Measurements from ENCODE around the gene NKX1-2. TPM values are rescaled to one million over a fixed set of nuclear protein-coding genes. Genes with fewer than 3 reads are reported as not detected.

The NKX1-2 gene
- total and polyA plus RNA-seq, 2 experiments from 2014 or later: 9.8 to 39.4 TPM

- TF ChIP-seq, protein P1, sequence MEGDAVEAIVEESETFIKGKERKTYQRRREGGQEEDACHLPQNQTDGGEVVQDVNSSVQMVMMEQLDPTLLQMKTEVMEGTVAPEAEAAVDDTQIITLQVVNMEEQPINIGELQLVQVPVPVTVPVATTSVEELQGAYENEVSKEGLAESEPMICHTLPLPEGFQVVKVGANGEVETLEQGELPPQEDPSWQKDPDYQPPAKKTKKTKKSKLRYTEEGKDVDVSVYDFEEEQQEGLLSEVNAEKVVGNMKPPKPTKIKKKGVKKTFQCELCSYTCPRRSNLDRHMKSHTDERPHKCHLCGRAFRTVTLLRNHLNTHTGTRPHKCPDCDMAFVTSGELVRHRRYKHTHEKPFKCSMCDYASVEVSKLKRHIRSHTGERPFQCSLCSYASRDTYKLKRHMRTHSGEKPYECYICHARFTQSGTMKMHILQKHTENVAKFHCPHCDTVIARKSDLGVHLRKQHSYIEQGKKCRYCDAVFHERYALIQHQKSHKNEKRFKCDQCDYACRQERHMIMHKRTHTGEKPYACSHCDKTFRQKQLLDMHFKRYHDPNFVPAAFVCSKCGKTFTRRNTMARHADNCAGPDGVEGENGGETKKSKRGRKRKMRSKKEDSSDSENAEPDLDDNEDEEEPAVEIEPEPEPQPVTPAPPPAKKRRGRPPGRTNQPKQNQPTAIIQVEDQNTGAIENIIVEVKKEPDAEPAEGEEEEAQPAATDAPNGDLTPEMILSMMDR (conservative IDR thresholded peaks at IDR 0.05; ENCODE audit: low read depth in 2 of 2): no peak
- TF ChIP-seq CREB1 (CRISPR knock-in tag; IDR thresholded peaks at IDR 0.05; ENCODE audit: low read depth) (no peak), EZH2 (IDR thresholded peaks at IDR 0.05; ENCODE audit: low read depth, unreplicated experiment) (no peak)
- TF ChIP-seq, protein P2, sequence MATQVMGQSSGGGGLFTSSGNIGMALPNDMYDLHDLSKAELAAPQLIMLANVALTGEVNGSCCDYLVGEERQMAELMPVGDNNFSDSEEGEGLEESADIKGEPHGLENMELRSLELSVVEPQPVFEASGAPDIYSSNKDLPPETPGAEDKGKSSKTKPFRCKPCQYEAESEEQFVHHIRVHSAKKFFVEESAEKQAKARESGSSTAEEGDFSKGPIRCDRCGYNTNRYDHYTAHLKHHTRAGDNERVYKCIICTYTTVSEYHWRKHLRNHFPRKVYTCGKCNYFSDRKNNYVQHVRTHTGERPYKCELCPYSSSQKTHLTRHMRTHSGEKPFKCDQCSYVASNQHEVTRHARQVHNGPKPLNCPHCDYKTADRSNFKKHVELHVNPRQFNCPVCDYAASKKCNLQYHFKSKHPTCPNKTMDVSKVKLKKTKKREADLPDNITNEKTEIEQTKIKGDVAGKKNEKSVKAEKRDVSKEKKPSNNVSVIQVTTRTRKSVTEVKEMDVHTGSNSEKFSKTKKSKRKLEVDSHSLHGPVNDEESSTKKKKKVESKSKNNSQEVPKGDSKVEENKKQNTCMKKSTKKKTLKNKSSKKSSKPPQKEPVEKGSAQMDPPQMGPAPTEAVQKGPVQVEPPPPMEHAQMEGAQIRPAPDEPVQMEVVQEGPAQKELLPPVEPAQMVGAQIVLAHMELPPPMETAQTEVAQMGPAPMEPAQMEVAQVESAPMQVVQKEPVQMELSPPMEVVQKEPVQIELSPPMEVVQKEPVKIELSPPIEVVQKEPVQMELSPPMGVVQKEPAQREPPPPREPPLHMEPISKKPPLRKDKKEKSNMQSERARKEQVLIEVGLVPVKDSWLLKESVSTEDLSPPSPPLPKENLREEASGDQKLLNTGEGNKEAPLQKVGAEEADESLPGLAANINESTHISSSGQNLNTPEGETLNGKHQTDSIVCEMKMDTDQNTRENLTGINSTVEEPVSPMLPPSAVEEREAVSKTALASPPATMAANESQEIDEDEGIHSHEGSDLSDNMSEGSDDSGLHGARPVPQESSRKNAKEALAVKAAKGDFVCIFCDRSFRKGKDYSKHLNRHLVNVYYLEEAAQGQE (IDR thresholded peaks at IDR 0.05; ENCODE audit: unreplicated experiment): no peak
Measured at GRCh38 chr10:124460144-124460543, 10.3 kb upstream of the NKX1-2 start (continued).

GRCh38 chr10:124459395-124459794 lies 9.6 kb upstream of the NKX1-2 start:
- H3K27me3 Mint-ChIP-seq (ENCODE audit: insufficient read depth, low read depth, poor library complexity): peaks cover 12% of the 10 kb centered on the region
- peaks cover 4% of the 10 kb centered on the region; the same call in 1 of the 2 replicates for H3K36me3 ChIP-seq (ENCODE audit: insufficient read depth)
- no peak overlapping the region for H3K4me3 Mint-ChIP-seq
- H3K4me2 ChIP-seq: peak overlapping the region; percentile 4
- H3K27ac ChIP-seq (ENCODE audit: low read depth): no peak overlapping the region
- H3K79me2 ChIP-seq (replicated peaks; ENCODE audit: insufficient read depth): peaks cover 8% of the 10 kb centered on the region
- H3K27ac Mint-ChIP-seq: no peak overlapping the region
- H2AFZ ChIP-seq: no peak overlapping the region
- TF ChIP-seq JUNB (IDR thresholded peaks at IDR 0.05; ENCODE audit: unreplicated experiment) (no peak), CREB1 (CRISPR knock-in tag; IDR thresholded peaks at IDR 0.05; ENCODE audit: low read depth) (no peak), NANOG (IDR thresholded peaks at IDR 0.05; ENCODE audit: borderline replicate concordance) (no peak), EZH2phosphoT487 (IDR thresholded peaks at IDR 0.05; ENCODE audit: unreplicated experiment) (no peak), EZH2 (IDR thresholded peaks at IDR 0.05; ENCODE audit: low read depth, unreplicated experiment) (no peak), STAT1 (IDR thresholded peaks at IDR 0.05; ENCODE audit: unreplicated experiment) (no peak), ZNF331 (CRISPR knock-in tag; IDR thresholded peaks at IDR 0.05; ENCODE audit: low read depth) (no peak), POLR2AphosphoS5 (IDR thresholded peaks at IDR 0.05; ENCODE audit: low read depth) (no peak)
- no peaks in the 10 kb centered on the region for H3K27me3 ChIP-seq (ENCODE audit: insufficient read depth)
- H3K4me1 Mint-ChIP-seq: peaks cover 55% of the 10 kb centered on the region
- DNase-seq (ENCODE audit: low spot score) (no peak), ATAC-seq (no peak)
- H3K4me3 ChIP-seq: no peak overlapping the region
- H3K36me3 Mint-ChIP-seq (ENCODE audit: low read depth): peaks cover 12% of the 10 kb centered on the region
- H3K9me2 ChIP-seq (ENCODE audit: insufficient read depth): no peaks in the 10 kb centered on the region
- H3F3A ChIP-seq (replicated peaks; ENCODE audit: low read depth): peaks cover 4% of the 10 kb centered on the region; the same call in 1 of the 2 replicates
- H3K4me1 ChIP-seq (ENCODE audit: insufficient read depth): peaks cover 57% of the 10 kb centered on the region
- H4K20me1 ChIP-seq (replicated peaks; ENCODE audit: insufficient read depth): no peaks in the 10 kb centered on the region
- H3K9me3 Mint-ChIP-seq: no peaks in the 10 kb centered on the region

Data from GM23338 (cell line).